Smooth muscle cell (in vitro differentiated cells): ENCODE results near the gene MMEL1. TPM values are rescaled to one million over a fixed set of nuclear protein-coding genes. Genes with fewer than 3 reads are reported as not detected.

Source experiments
- DNase-seq: peaks from one replicate; lab custom pipeline; 2025; ENCODE audit not compliant: unreplicated experiment; lab: John Stamatoyannopoulos, UW
- H2AFZ ChIP-seq: fragments of 200-600 bp; sonication (generic); 2 replicates; pipeline ENCODE4 v1.6.0; 2016; ENCODE audit warnings: antibody characterized with exemption, low read depth, mild to moderate bottlenecking
- H3F3A ChIP-seq: fragments of 200-600 bp; sonication (generic); 2 replicates; pipeline ENCODE4 v1.6.0; 2017; ENCODE audit warnings: antibody characterized with exemption, low read depth
- H3K27ac ChIP-seq: fragments of 200-600 bp; sonication (generic); 2 replicates; pipeline ENCODE4 v1.5.1; 2016; ENCODE audit warnings: low read depth, mild to moderate bottlenecking
- H3K27me3 ChIP-seq: fragments of 200-600 bp; sonication (generic); 2 replicates; pipeline ENCODE4 v1.6.1; 2016; ENCODE audit warnings: low read depth, mild to moderate bottlenecking
- H3K36me3 ChIP-seq: fragments of 200-600 bp; sonication (generic); 2 replicates; pipeline ENCODE4 v1.5.1; 2016; ENCODE audit warnings: low read depth
- H3K4me1 ChIP-seq: fragments of 200-600 bp; sonication (generic); 2 replicates; pipeline ENCODE4 v1.5.1; 2016; ENCODE audit warnings: low read depth
- H3K4me2 ChIP-seq: fragments of 200-600 bp; sonication (generic); 2 replicates; pipeline ENCODE4 v1.6.0; 2016; ENCODE audit warnings: mild to moderate bottlenecking
- H3K4me3 ChIP-seq: fragments of 200-600 bp; sonication (generic); 2 replicates; pipeline ENCODE4 v1.5.1; 2016; ENCODE audit warnings: mild to moderate bottlenecking
- H3K79me2 ChIP-seq: fragments of 200-600 bp; sonication (generic); 2 replicates; pipeline ENCODE4 v1.6.0; 2016; ENCODE audit warnings: low read depth, mild to moderate bottlenecking
- H3K9ac ChIP-seq: fragments of 200-600 bp; sonication (generic); 2 replicates; pipeline ENCODE4 v1.6.0; 2016; ENCODE audit warnings: low read depth
- H3K9me3 ChIP-seq: fragments of 200-600 bp; sonication (generic); replicated peaks from 2 replicates; pipeline ENCODE4 v1.5.1; 2016; ENCODE audit warnings: low read depth
- H4K20me1 ChIP-seq: fragments of 200-600 bp; sonication (generic); 2 replicates; pipeline ENCODE4 v1.6.0; 2016; ENCODE audit warnings: low read depth
- WGBS: methylation state at CpG from one replicate; pipeline ENCODE4 v1.1.7; 2016; ENCODE audit warnings: low lambda C conversion rate; 5-methylcytosine and 5-hydroxymethylcytosine counted together
- polyA plus RNA-seq: library from polyadenylated mRNA; unstranded; fragments of >200 nt; fragmentation: Nextera tagmentation; extraction: Ambion mirVana; gene quantifications from 2 replicates; pipeline ENCODE4 v1.2.1, GENCODE V29; 2016
- total RNA-seq: library from RNA; depleted of rRNA; stranded (reverse); fragments of >200 nt; gene quantifications from 2 replicates; pipeline ENCODE4 v1.2.3, GENCODE V29; 2014
- TF ChIP-seq, protein P1 (sequence below): fragments of 200-600 bp; sonication (generic); IDR thresholded peaks from 2 replicates; pipeline ENCODE4 v1.5.1; 2017; ENCODE audit warnings: borderline replicate concordance, mild to moderate bottlenecking, antibody characterized with exemption; ENCODE audit not compliant: insufficient read depth, poor library complexity, severe bottlenecking

Gene MMEL1
- total and polyA plus RNA-seq, 2 experiments from 2014 or later, result 3.4 TPM; not detected in 1

DNA sequence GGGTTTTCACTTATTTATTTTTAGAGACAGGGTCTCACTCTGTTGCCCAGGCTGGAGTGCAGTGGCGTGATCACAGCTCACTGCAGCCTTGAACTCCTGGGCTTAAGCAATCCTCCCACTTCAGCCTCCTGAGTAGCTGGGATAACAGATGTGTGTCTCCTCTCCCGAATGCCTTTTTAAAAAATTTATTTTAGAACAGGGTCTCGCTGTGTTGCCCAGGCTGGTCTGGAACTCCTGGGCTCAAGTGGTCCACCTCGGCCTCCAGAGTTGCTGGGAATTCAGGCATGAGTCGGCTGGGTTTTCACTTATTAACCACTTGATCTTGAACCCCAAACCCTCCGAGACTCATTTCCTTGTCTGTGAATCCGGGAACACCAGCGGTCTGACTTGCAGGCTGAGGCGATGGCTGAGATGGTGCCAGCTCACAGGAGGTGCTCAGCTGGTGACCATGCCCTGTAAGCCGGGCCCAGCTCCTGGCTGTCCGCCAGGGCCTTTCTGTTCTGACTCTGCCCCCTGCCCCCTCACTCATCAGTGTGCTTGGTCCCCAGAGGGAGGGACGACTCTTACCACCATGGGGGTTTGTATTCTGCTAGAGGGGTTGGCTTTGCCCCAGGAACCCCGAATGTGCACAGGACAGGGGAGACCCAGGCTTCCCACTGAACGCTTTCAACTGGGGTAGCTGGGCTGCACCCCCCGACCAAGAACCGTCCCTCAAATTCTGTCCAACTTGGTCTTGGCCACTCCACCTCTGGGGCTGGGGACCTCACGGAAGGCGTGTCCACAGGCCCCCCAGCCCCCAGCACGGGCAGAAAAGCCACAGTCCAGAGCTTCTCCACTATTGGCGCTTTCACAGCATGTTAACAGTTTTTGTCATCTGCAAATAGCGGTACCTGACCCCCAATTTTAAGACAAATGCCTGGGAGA lies 22.5 kb downstream of the MMEL1 start:
- H2AFZ ChIP-seq, result peak overlapping the region; percentile 10
- no peaks in the 10 kb centered on the region for H3K79me2 ChIP-seq
- no peak overlapping the region for H3K9ac ChIP-seq
- 87% methylated on average over 21 of the region's 21 CpGs for WGBS
- DNase-seq, result no peak
- H3K27ac ChIP-seq, result no peak overlapping the region
- H3K36me3 ChIP-seq, result no peaks in the 10 kb centered on the region
- H3F3A ChIP-seq, result no peaks in the 10 kb centered on the region
- H3K4me1 ChIP-seq, result no peaks in the 10 kb centered on the region
- peak overlapping the region; percentile 24 for H3K4me3 ChIP-seq
- H3K27me3 ChIP-seq, result no peaks in the 10 kb centered on the region
- no peaks in the 10 kb centered on the region for H4K20me1 ChIP-seq
- peak overlapping the region; percentile 68 for H3K4me2 ChIP-seq
- TF ChIP-seq, protein P1, sequence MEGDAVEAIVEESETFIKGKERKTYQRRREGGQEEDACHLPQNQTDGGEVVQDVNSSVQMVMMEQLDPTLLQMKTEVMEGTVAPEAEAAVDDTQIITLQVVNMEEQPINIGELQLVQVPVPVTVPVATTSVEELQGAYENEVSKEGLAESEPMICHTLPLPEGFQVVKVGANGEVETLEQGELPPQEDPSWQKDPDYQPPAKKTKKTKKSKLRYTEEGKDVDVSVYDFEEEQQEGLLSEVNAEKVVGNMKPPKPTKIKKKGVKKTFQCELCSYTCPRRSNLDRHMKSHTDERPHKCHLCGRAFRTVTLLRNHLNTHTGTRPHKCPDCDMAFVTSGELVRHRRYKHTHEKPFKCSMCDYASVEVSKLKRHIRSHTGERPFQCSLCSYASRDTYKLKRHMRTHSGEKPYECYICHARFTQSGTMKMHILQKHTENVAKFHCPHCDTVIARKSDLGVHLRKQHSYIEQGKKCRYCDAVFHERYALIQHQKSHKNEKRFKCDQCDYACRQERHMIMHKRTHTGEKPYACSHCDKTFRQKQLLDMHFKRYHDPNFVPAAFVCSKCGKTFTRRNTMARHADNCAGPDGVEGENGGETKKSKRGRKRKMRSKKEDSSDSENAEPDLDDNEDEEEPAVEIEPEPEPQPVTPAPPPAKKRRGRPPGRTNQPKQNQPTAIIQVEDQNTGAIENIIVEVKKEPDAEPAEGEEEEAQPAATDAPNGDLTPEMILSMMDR, result no peak
- no peaks in the 10 kb centered on the region for H3K9me3 ChIP-seq

GRCh38 chr1:2609319-2610035 lies 23.3 kb downstream of the MMEL1 start:
- Histone ChIP-seq H3K4me2 (no peak overlapping the region), H3K27ac (no peak overlapping the region), H3K4me3 (no peak overlapping the region), H4K20me1 (no peaks in the 10 kb centered on the region), H3K36me3 (no peaks in the 10 kb centered on the region), H3K79me2 (no peaks in the 10 kb centered on the region), H2AFZ (no peak overlapping the region), H3K27me3 (no peaks in the 10 kb centered on the region), H3F3A (no peaks in the 10 kb centered on the region), H3K9ac (no peak overlapping the region), H3K9me3 (no peaks in the 10 kb centered on the region), H3K4me1 (no peaks in the 10 kb centered on the region)
- 90% methylated on average over 34 of the region's 34 CpGs for WGBS
- TF ChIP-seq, protein P1, result no peak
- no peak for DNase-seq

DNA sequence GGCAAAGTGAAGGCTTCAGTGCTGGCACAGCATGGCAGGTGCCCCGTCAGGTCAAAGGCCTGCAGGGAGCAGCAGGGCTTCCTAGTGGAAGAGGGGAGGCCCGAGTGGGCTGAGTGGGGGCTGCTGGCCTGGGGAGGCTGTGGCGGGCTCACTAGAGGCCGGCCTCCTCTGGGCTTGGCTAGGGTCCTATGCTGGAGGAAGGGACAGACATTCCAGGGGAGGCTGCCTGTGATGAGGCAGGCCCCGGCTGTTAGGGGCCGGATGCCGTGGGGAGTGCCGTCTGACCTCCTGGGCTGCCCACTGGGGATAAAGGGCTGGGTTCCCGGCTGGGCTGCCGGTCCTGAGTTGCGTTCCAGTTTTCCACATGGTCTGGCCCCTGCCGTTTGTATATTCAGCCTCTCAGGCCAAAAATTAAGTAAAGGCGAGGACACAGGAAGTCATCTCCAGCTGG lies 25.1 kb downstream of the MMEL1 start:
- no peaks in the 10 kb centered on the region for H3K27me3 ChIP-seq

More for the DNA sequence above, 25.1 kb downstream of the MMEL1 start:
- 88% methylated on average over 13 of the region's 13 CpGs for WGBS
- Histone ChIP-seq H3K4me3 (no peak overlapping the region), H3K27ac (no peak overlapping the region), H3K4me2 (no peak overlapping the region), H2AFZ (no peak overlapping the region), H3K9me3 (no peaks in the 10 kb centered on the region), H3K36me3 (no peaks in the 10 kb centered on the region), H3F3A (no peaks in the 10 kb centered on the region), H4K20me1 (no peaks in the 10 kb centered on the region), H3K79me2 (no peaks in the 10 kb centered on the region), H3K4me1 (no peaks in the 10 kb centered on the region), H3K9ac (no peak overlapping the region)
- no peak for DNase-seq
- TF ChIP-seq, protein P1, result no peak
